ENCODE results near the gene SLC35F1. TPM values are rescaled to one million over a fixed set of nuclear protein-coding genes. Genes with fewer than 3 reads are reported as not detected.

Gene SLC35F1
- total and polyA plus RNA-seq, 4 donors, result 0.01 to 0.09 (median 0.08) TPM; not detected in 1

DNA sequence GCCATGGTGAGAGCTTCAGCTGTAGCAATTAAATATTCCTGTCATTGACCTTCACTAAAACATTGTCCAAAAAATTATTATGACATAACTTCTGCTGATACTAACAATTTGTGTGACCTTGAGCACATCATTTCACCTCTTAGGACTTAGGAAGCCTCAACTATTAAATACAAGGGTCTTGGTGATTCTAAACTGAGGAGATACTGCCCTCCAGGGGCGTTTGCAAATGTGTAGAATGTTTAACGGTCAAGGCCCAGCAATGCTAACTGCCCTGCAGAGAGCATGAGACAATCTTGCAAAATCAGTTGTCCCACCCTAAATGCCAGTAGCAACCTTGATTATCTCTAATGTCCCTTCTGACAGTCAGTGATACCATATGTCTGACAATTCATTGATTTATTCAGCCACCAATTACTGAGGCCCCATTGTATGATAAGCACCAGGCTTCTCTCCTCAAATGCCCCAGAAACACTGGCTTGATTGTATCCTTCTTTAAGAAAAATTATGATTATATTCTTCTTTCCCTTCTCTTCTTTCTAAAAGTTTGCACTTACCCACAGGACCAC is 356.9 kb downstream of the SLC35F1 start:
- Histone ChIP-seq H3K27me3 (ENCODE audit: control insufficient read depth in 4 of 4, insufficient read depth in 4 of 4, low read length in 3 of 4) (no peaks in the 10 kb centered on the region), H3K9me3 (ENCODE audit: control insufficient read depth in 4 of 4, low read length in 3 of 4) (no peaks in the 10 kb centered on the region), H3K4me1 (ENCODE audit: control insufficient read depth in 4 of 4, insufficient read depth in 4 of 4, low read length in 3 of 4) (no peaks in the 10 kb centered on the region), H3K4me3 (ENCODE audit: low read depth in 1 of 3, low read length in 3 of 3) (no peak overlapping the region), H3K36me3 (ENCODE audit: control insufficient read depth in 4 of 4, insufficient read depth in 3 of 4, low read depth in 1 of 4, low read length in 3 of 4) (no peaks in the 10 kb centered on the region), H3K9ac (ENCODE audit: low read depth in 1 of 2, low read length in 2 of 2) (no peak overlapping the region), H3K27ac (ENCODE audit: low read depth in 1 of 2, low read length in 2 of 2) (no peak overlapping the region)
- TF ChIP-seq RAD21 (IDR thresholded peaks at IDR 0.05) (peak; percentile 48 to 53), JUND (IDR thresholded peaks at IDR 0.05) (no peak), GABPA (IDR thresholded peaks at IDR 0.05 in 1 of 2, conservative IDR thresholded peaks at IDR 0.05 in 1 of 2) (no peak)
- DNase-seq (ENCODE audit: low spot score), result no peak
- 21% methylated on average over 2 of the region's 2 CpGs for WGBS

DNA sequence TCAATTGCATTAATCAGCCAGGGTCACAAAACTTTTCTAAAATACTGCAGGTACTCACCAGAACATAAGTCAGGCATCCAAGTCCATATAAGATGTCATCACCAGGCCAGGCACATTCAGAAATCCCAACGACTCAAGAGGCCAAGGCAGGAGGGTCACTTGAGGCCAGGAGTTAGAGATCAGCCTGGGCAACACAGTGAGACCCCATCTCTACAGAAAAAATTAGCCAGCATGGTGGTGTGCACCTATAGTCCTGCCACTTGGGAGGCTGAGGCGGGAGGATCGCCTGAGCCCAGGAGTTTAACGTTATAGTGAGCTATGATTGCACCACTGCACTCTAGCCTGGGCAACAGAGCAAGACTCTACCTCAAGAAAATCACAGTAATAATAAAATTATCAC is 362.6 kb downstream of the SLC35F1 start:
- 82% methylated on average over 4 of the region's 4 CpGs for WGBS

DNA sequence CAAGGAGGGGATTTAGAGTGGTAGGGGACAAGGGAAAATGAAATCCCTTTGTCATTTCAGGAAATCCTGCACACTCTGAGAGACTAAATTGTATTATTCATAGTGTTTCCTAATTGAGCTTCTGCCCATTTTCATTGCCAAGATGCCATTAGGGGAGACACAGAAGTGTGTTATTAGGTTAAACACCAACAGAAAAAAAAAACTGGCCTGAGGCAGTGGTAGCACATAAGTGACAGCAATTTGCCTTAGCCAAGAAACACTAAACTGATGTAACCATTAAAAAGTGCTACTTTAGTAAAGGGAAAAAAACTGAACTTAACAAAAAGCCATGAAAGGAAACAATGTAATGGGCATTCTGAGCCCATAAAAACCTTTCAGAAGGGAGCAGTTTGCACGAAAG is 370.6 kb downstream of the SLC35F1 start:
- Histone ChIP-seq H3K9me3 (ENCODE audit: control insufficient read depth in 4 of 4, low read length in 3 of 4) (no peaks in the 10 kb centered on the region), H3K9ac (ENCODE audit: low read depth in 1 of 2, low read length in 2 of 2) (no peak overlapping the region), H3K27ac (ENCODE audit: low read depth in 1 of 2, low read length in 2 of 2) (no peak overlapping the region), H3K36me3 (ENCODE audit: control insufficient read depth in 4 of 4, insufficient read depth in 3 of 4, low read depth in 1 of 4, low read length in 3 of 4) (no peaks in the 10 kb centered on the region), H3K4me1 (ENCODE audit: control insufficient read depth in 4 of 4, insufficient read depth in 4 of 4, low read length in 3 of 4) (no peaks in the 10 kb centered on the region), H3K27me3 (ENCODE audit: control insufficient read depth in 4 of 4, insufficient read depth in 4 of 4, low read length in 3 of 4) (no peaks in the 10 kb centered on the region), H3K4me3 (ENCODE audit: low read depth in 1 of 3, low read length in 3 of 3) (no peak overlapping the region)
- no peak for TF ChIP-seq YY1 (IDR thresholded peaks at IDR 0.05)
- no peak for TF ChIP-seq EGR1 (IDR thresholded peaks at IDR 0.05; ENCODE audit: low read depth in 2 of 2)
- no peak for TF ChIP-seq JUND (IDR thresholded peaks at IDR 0.05)
- TF ChIP-seq SP1 (IDR thresholded peaks at IDR 0.05), result no peak
- no peak for TF ChIP-seq RXRA (IDR thresholded peaks at IDR 0.05)
- no peak for TF ChIP-seq RAD21 (IDR thresholded peaks at IDR 0.05)
- TF ChIP-seq GABPA (IDR thresholded peaks at IDR 0.05 in 1 of 2, conservative IDR thresholded peaks at IDR 0.05 in 1 of 2), result no peak
- 54% methylated on average over 1 of the region's 1 CpG for WGBS
- no peak for DNase-seq (ENCODE audit: low spot score)

More for the DNA sequence above, 362.6 kb downstream of the SLC35F1 start:
- DNase-seq (ENCODE audit: low spot score), result no peak
- no peaks in the 10 kb centered on the region for H3K27me3 ChIP-seq (ENCODE audit: control insufficient read depth in 4 of 4, insufficient read depth in 4 of 4, low read length in 3 of 4)
- H3K4me3 ChIP-seq (ENCODE audit: low read depth in 1 of 3, low read length in 3 of 3), result no peak overlapping the region
- no peaks in the 10 kb centered on the region for H3K9me3 ChIP-seq (ENCODE audit: control insufficient read depth in 4 of 4, low read length in 3 of 4)
- H3K27ac ChIP-seq (ENCODE audit: low read depth in 1 of 2, low read length in 2 of 2), result no peak overlapping the region
- no peaks in the 10 kb centered on the region for H3K4me1 ChIP-seq (ENCODE audit: control insufficient read depth in 4 of 4, insufficient read depth in 4 of 4, low read length in 3 of 4)
- TF ChIP-seq EGR1 (IDR thresholded peaks at IDR 0.05; ENCODE audit: low read depth in 2 of 2) (no peak), HNF4A (conservative IDR thresholded peaks at IDR 0.05) (no peak), FOXA2 (IDR thresholded peaks at IDR 0.05) (no peak)
- TF ChIP-seq, protein P1, sequence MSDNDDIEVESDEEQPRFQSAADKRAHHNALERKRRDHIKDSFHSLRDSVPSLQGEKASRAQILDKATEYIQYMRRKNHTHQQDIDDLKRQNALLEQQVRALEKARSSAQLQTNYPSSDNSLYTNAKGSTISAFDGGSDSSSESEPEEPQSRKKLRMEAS (IDR thresholded peaks at IDR 0.05), result no peak
- no peak overlapping the region for H3K9ac ChIP-seq (ENCODE audit: low read depth in 1 of 2, low read length in 2 of 2)
- H3K36me3 ChIP-seq (ENCODE audit: control insufficient read depth in 4 of 4, insufficient read depth in 3 of 4, low read depth in 1 of 4, low read length in 3 of 4), result no peaks in the 10 kb centered on the region

DNA sequence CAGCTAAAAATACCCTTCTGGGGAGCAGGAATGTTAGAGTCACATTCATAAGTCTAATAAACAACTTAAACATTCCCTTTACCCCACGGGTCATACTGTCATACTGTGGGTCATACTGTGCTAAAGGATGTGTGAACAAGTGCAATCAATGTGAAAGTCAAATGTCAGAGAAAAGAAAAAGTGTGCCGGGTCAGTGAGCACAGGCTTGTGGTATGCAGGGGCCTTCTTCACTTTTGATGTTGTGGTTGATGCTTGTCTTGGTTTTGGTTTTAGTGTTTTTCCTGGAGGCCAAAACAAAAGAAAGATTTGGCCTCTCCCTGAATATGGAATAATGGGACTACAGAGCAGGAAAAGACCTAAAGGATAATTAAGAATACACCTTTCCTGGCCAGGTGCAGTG is 373.1 kb downstream of the SLC35F1 start:
- WGBS, result 38% methylated on average over 2 of the region's 2 CpGs
- Histone ChIP-seq H3K36me3 (ENCODE audit: control insufficient read depth in 4 of 4, insufficient read depth in 3 of 4, low read depth in 1 of 4, low read length in 3 of 4) (no peaks in the 10 kb centered on the region), H3K9me3 (ENCODE audit: control insufficient read depth in 4 of 4, low read length in 3 of 4) (no peaks in the 10 kb centered on the region), H3K9ac (ENCODE audit: low read depth in 1 of 2, low read length in 2 of 2) (no peak overlapping the region), H3K4me3 (ENCODE audit: low read depth in 1 of 3, low read length in 3 of 3) (no peak overlapping the region), H3K27ac (ENCODE audit: low read depth in 1 of 2, low read length in 2 of 2) (no peak overlapping the region), H3K4me1 (ENCODE audit: control insufficient read depth in 4 of 4, insufficient read depth in 4 of 4, low read length in 3 of 4) (no peaks in the 10 kb centered on the region), H3K27me3 (ENCODE audit: control insufficient read depth in 4 of 4, insufficient read depth in 4 of 4, low read length in 3 of 4) (no peaks in the 10 kb centered on the region)
- no peak for DNase-seq (ENCODE audit: low spot score)
- TF ChIP-seq, protein P2, sequence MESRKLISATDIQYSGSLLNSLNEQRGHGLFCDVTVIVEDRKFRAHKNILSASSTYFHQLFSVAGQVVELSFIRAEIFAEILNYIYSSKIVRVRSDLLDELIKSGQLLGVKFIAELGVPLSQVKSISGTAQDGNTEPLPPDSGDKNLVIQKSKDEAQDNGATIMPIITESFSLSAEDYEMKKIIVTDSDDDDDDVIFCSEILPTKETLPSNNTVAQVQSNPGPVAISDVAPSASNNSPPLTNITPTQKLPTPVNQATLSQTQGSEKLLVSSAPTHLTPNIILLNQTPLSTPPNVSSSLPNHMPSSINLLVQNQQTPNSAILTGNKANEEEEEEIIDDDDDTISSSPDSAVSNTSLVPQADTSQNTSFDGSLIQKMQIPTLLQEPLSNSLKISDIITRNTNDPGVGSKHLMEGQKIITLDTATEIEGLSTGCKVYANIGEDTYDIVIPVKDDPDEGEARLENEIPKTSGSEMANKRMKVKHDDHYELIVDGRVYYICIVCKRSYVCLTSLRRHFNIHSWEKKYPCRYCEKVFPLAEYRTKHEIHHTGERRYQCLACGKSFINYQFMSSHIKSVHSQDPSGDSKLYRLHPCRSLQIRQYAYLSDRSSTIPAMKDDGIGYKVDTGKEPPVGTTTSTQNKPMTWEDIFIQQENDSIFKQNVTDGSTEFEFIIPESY (IDR thresholded peaks at IDR 0.05), result no peak
- TF ChIP-seq, protein P3, sequence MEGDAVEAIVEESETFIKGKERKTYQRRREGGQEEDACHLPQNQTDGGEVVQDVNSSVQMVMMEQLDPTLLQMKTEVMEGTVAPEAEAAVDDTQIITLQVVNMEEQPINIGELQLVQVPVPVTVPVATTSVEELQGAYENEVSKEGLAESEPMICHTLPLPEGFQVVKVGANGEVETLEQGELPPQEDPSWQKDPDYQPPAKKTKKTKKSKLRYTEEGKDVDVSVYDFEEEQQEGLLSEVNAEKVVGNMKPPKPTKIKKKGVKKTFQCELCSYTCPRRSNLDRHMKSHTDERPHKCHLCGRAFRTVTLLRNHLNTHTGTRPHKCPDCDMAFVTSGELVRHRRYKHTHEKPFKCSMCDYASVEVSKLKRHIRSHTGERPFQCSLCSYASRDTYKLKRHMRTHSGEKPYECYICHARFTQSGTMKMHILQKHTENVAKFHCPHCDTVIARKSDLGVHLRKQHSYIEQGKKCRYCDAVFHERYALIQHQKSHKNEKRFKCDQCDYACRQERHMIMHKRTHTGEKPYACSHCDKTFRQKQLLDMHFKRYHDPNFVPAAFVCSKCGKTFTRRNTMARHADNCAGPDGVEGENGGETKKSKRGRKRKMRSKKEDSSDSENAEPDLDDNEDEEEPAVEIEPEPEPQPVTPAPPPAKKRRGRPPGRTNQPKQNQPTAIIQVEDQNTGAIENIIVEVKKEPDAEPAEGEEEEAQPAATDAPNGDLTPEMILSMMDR (IDR thresholded peaks at IDR 0.05; ENCODE audit: low read depth, low read length, missing input control), result no peak
- no peak for TF ChIP-seq RXRA (IDR thresholded peaks at IDR 0.05)
- TF ChIP-seq, protein P4, sequence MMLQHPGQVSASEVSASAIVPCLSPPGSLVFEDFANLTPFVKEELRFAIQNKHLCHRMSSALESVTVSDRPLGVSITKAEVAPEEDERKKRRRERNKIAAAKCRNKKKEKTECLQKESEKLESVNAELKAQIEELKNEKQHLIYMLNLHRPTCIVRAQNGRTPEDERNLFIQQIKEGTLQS (IDR thresholded peaks at IDR 0.05), result no peak
- no peak for TF ChIP-seq TAF1 (conservative IDR thresholded peaks at IDR 0.05)
- TF ChIP-seq EGR1 (IDR thresholded peaks at IDR 0.05; ENCODE audit: low read depth in 2 of 2), result no peak
- no peak for TF ChIP-seq FOXA2 (IDR thresholded peaks at IDR 0.05)
- TF ChIP-seq RAD21 (IDR thresholded peaks at IDR 0.05), result no peak
- TF ChIP-seq, protein P1 (IDR thresholded peaks at IDR 0.05), result no peak
- TF ChIP-seq GABPA (IDR thresholded peaks at IDR 0.05 in 1 of 2, conservative IDR thresholded peaks at IDR 0.05 in 1 of 2), result no peak
- no peak for TF ChIP-seq NR2F2 (IDR thresholded peaks at IDR 0.05)
- no peak for TF ChIP-seq YY1 (IDR thresholded peaks at IDR 0.05)
- TF ChIP-seq HNF4G (IDR thresholded peaks at IDR 0.05), result no peak
- TF ChIP-seq HNF4A (conservative IDR thresholded peaks at IDR 0.05), result no peak

All from liver (tissue), 9 donors.